PFSK-1 (cell line): ENCODE measurements around the gene WNT3A.

Experiments
- FOXP2 ChIP-seq: optimal IDR thresholded peaks from 2 replicates; pipeline ENCODE3; 2011; ENCODE audit warnings: borderline replicate concordance, control low read depth, inconsistent platforms; ENCODE audit not compliant: insufficient read depth; ENCODE audit errors: extremely low read length, extremely low read depth
- REST ChIP-seq, 2 experiments: IDR thresholded peaks; 2 replicates each; pipeline versions ENCODE4 v1.6.1 to v1.8.0; 2011 to 2012; ENCODE audit warnings: low read depth in 2 of 2, low read length in 2 of 2, control low read depth in 1 of 2, inconsistent platforms in 1 of 2, mild to moderate bottlenecking in 1 of 2, moderate library complexity in 1 of 2; ENCODE audit not compliant: insufficient read depth in 1 of 2
- SIN3A ChIP-seq: IDR thresholded peaks from 2 replicates; pipeline ENCODE4 v1.6.1; 2012; ENCODE audit warnings: mild to moderate bottlenecking, low read length, moderate library complexity, borderline replicate concordance; ENCODE audit not compliant: insufficient read depth
- TAF1 ChIP-seq: IDR thresholded peaks from 2 replicates; pipeline ENCODE4 v1.6.1; 2012; ENCODE audit warnings: low read length, control low read depth, borderline replicate concordance; ENCODE audit not compliant: insufficient read depth

GRCh38 chr1:228066416-228066815 lies 59.6 kb downstream of the WNT3A start:
- TF ChIP-seq REST (IDR thresholded peaks at IDR 0.05; ENCODE audit: insufficient read depth in 1 of 2, low read depth in 2 of 2, low read length in 2 of 2) = no peak
- no peak for TF ChIP-seq SIN3A
- no peak for TF ChIP-seq TAF1
- no peak for TF ChIP-seq FOXP2
